Breast epithelium (tissue), 4 donors: ENCODE measurements around the gene RICTOR. TPM values are rescaled to one million over a fixed set of nuclear protein-coding genes. Genes with fewer than 3 reads are reported as not detected.

Source experiments
- DNase-seq, 2 donors: peaks; one replicate each; pipeline ENCODE4 v3.0.0-alpha.2; 2019; ENCODE audit warnings: low spot score in 2 of 2
- H3K27ac ChIP-seq, 2 donors: fragments of 200-600 bp; sonication (generic) in 1 of 2; one replicate each; pipeline ENCODE4 v1.5.1; 2016 to 2019; ENCODE audit warnings: mild to moderate bottlenecking in 1 of 2
- H3K27me3 ChIP-seq, 2 donors: fragments of 200-600 bp; sonication (generic) in 1 of 2; one replicate each; pipeline versions ENCODE4 v1.5.1 to v1.6.0; 2017 to 2019; ENCODE audit warnings: control low read depth in 1 of 2, mild to moderate bottlenecking in 1 of 2
- H3K36me3 ChIP-seq: fragments of 200-600 bp; one replicate; pipeline ENCODE4 v1.5.1; 2019
- H3K4me1 ChIP-seq, 2 donors: fragments of 200-600 bp; sonication (generic); one replicate each; pipeline ENCODE4 v1.5.1; 2016 to 2019; ENCODE audit warnings: control low read depth in 1 of 2
- H3K4me3 ChIP-seq, 3 donors: fragments of 200-600 bp; sonication (generic); 1 replicate in 2 of 3; 2 replicates in 1 of 3; pipeline ENCODE4 v1.5.1; 2016 to 2019; ENCODE audit warnings: mild to moderate bottlenecking in 3 of 3, moderate library complexity in 2 of 3
- H3K9me3 ChIP-seq, 2 donors: fragments of 200-600 bp; sonication (generic) in 1 of 2; one replicate each; pipeline ENCODE4 v1.5.1; 2016 to 2019; ENCODE audit warnings: control low read depth in 1 of 2
- CTCF ChIP-seq, 3 donors: fragments of 450-650 bp; IDR thresholded peaks; one replicate each; pipeline ENCODE4 v1.5.1; 2016 to 2017; ENCODE audit warnings: antibody characterized with exemption in 3 of 3, mild to moderate bottlenecking in 3 of 3, moderate library complexity in 3 of 3
- POLR2A ChIP-seq: fragments of 450-650 bp; IDR thresholded peaks from one replicate; pipeline ENCODE4 v1.6.1; 2016; ENCODE audit warnings: antibody characterized with exemption, mild to moderate bottlenecking, moderate library complexity
- POLR2AphosphoS5 ChIP-seq, 3 donors: sonication (generic); formaldehyde crosslinking; IDR thresholded peaks; one replicate each; pipeline ENCODE4 v1.6.1; 2017; ENCODE audit warnings: antibody characterized with exemption in 3 of 3
- intact Hi-C: fragments of 100-400 bp; cut with DNase I; formaldehyde crosslinking; loops from one replicate; pipeline ENCODE4 v1.15.1; 2023; ENCODE audit warnings: low total_unique reads
- total RNA-seq, 3 donors: library from RNA; depleted of rRNA; stranded (reverse); fragments of >200 nt; gene quantifications; one replicate each; pipeline ENCODE4 v1.1.0, GENCODE V29; 2016

RICTOR gene
- total RNA-seq, 3 donors from 2014 or later = 39.0 to 79.2 (median 58.7) TPM

GRCh38 chr5:38938973-38939372, 135.2 kb downstream of the RICTOR start:
- Histone ChIP-seq H3K27me3 (no peaks in the 10 kb centered on the region), H3K36me3 (peaks cover 29% of the 10 kb centered on the region), H3K27ac (no peak overlapping the region), H3K9me3 (no peaks in the 10 kb centered on the region), H3K4me3 (no peak overlapping the region), H3K4me1 (no peaks in the 10 kb centered on the region)
- intact Hi-C loops = no loop called here
- TF ChIP-seq CTCF (IDR thresholded peaks at IDR 0.05) (no peak), POLR2A (no peak), POLR2AphosphoS5 (IDR thresholded peaks at IDR 0.05) (no peak)
- DNase-seq = no peak

- intact Hi-C loops = no loop called here
- TF ChIP-seq POLR2A (no peak), CTCF (IDR thresholded peaks at IDR 0.05) (no peak), POLR2AphosphoS5 (IDR thresholded peaks at IDR 0.05) (no peak)
- Histone ChIP-seq H3K36me3 (peaks cover 29% of the 10 kb centered on the region), H3K4me3 (no peak overlapping the region), H3K9me3 (no peaks in the 10 kb centered on the region), H3K27me3 (no peaks in the 10 kb centered on the region), H3K27ac (no peak overlapping the region), H3K4me1 (no peaks in the 10 kb centered on the region)
- DNase-seq = no peak
Measured at GRCh38 chr5:38938424-38938823, 135.8 kb downstream of the RICTOR start.

DNA sequence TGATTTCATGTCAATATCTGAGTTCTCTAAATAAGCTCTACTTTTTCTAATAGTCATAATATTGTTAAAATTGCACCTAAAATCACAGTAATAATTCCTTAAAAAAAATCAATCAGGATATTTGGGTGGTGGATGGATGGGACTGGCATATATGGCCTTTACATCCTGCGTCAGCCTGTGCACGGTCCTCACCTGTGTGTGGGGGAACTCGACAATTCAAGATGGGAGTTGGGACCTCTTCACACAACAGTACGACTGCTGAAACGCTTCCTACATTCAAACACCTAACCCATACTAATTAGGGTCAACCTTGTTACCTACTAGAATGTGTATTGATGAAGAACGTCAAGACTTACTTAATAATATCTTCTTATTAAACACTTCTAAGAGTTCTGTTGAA, 137.9 kb downstream of the RICTOR start:
- no peak overlapping the region for H3K27ac ChIP-seq
- H3K4me1 ChIP-seq = no peaks in the 10 kb centered on the region
- no peak overlapping the region for H3K4me3 ChIP-seq
- TF ChIP-seq POLR2A (no peak), POLR2AphosphoS5 (IDR thresholded peaks at IDR 0.05) (no peak), CTCF (IDR thresholded peaks at IDR 0.05) (no peak)
- H3K36me3 ChIP-seq = peaks cover 10% of the 10 kb centered on the region
- H3K9me3 ChIP-seq = no peaks in the 10 kb centered on the region
- H3K27me3 ChIP-seq = no peaks in the 10 kb centered on the region
- no peak for DNase-seq
- intact Hi-C loops = no loop called here

GRCh38 chr5:38935437-38935836, 138.8 kb downstream of the RICTOR start:
- Histone ChIP-seq H3K36me3 (peaks cover 3% of the 10 kb centered on the region), H3K27me3 (no peaks in the 10 kb centered on the region), H3K4me1 (no peaks in the 10 kb centered on the region), H3K27ac (no peak overlapping the region), H3K9me3 (no peaks in the 10 kb centered on the region), H3K4me3 (no peak overlapping the region)
- intact Hi-C loops = no loop called here
- TF ChIP-seq POLR2AphosphoS5 (IDR thresholded peaks at IDR 0.05) = no peak
- DNase-seq = no peak

GRCh38 chr5:38932854-38933408, 141.3 kb downstream of the RICTOR start:
- H3K27me3 ChIP-seq = no peaks in the 10 kb centered on the region
- intact Hi-C loops = no loop called here
- no peaks in the 10 kb centered on the region for H3K36me3 ChIP-seq
- DNase-seq = no peak
- TF ChIP-seq POLR2A (no peak), CTCF (IDR thresholded peaks at IDR 0.05) (no peak), POLR2AphosphoS5 (IDR thresholded peaks at IDR 0.05) (no peak)
- no peaks in the 10 kb centered on the region for H3K4me1 ChIP-seq
- no peak overlapping the region for H3K4me3 ChIP-seq
- H3K27ac ChIP-seq = no peak overlapping the region
- no peaks in the 10 kb centered on the region for H3K9me3 ChIP-seq

DNA sequence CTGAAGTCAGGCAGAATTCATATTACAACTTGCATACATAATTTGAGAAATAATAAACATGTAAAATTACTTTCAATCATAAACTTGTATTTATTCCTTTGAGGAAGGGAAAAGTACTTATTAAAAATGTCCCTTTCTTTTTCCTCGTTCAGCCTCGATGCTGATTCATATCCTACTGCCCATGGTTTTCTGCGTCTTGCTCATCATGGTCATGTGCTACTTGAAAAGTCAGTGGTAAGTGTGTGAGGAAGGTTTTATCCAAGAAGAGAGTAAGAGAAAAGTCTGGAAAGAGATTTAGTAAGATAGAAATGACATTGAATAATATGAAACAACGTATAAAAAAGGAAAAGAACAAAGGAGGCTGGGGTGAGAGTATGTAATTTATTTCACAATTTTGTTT, 142.5 kb downstream of the RICTOR start:
- no peaks in the 10 kb centered on the region for H3K27me3 ChIP-seq
- DNase-seq = no peak
- intact Hi-C loops = no loop called here
- no peak overlapping the region for H3K27ac ChIP-seq
- H3K36me3 ChIP-seq = no peaks in the 10 kb centered on the region
- TF ChIP-seq POLR2A (no peak), POLR2AphosphoS5 (IDR thresholded peaks at IDR 0.05) (no peak), CTCF (IDR thresholded peaks at IDR 0.05) (no peak)
- no peak overlapping the region for H3K4me3 ChIP-seq
- no peaks in the 10 kb centered on the region for H3K4me1 ChIP-seq
- no peaks in the 10 kb centered on the region for H3K9me3 ChIP-seq
